ENCODE data around the gene RAD51B. TPM values are rescaled to one million over a fixed set of nuclear protein-coding genes. Genes with fewer than 3 reads are reported as not detected.
"Not testable (repeated sequence)": the region's sequence is repeated elsewhere in the genome, so short reads cannot be mapped to it uniquely, and the experiment has no call there.

RAD51B gene
- total and polyA plus RNA-seq, 2 donors (not counting 1 experiment from before 2014, with no cell fraction given), result 4.6 to 16.3 TPM

DNA sequence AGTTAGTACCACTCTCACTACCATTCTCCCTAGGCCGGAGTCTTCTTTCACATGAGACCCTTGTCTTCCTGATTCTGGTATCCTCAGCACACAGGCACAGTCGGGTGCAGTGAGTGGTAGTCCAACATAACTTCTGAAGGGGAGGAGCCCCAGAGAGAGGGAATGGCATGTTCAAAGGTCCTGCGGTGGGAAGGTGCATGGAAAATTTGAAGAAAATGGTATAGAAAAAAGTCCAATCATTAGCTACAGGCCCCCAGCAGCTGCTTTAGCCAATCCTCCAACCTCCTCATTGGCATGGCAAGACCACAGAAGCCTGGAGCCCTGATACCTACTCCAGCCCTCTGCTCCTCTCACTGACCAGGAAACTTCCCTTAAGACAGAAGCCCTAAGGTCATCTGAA is 876.7 kb downstream of the RAD51B start:
- no peak for DNase-seq (ENCODE audit: low read depth in 2 of 2)
- TF ChIP-seq CTCF (conservative IDR thresholded peaks at IDR 0.05 in 1 of 2, IDR thresholded peaks at IDR 0.05 in 1 of 2; ENCODE audit: low read depth in 1 of 2, low read length in 2 of 2) (no peak), EZH2 (IDR thresholded peaks at IDR 0.05; ENCODE audit: low read length, missing control alignments) (no peak)
- H3K27me3 ChIP-seq (ENCODE audit: control insufficient read depth, insufficient read depth, low read length), result no peaks in the 10 kb centered on the region
- H2AFZ ChIP-seq (ENCODE audit: low read length), result no peak overlapping the region
- H3K27ac ChIP-seq (ENCODE audit: insufficient read depth, low read length), result peak overlapping the region; percentile 72
- H3K9ac ChIP-seq (ENCODE audit: insufficient read depth, low read length), result no peak overlapping the region
- no peaks in the 10 kb centered on the region for H4K20me1 ChIP-seq (ENCODE audit: control insufficient read depth, extremely low read depth, insufficient read depth, low read length)
- H3K4me3 ChIP-seq (replicated peaks in 1 of 4; ENCODE audit: control extremely low read depth in 1 of 4, insufficient read depth in 1 of 4, low read depth in 3 of 4, low read length in 4 of 4), result no peak overlapping the region
- H3K4me2 ChIP-seq (ENCODE audit: extremely low read depth, insufficient read depth, low read length), result no peak overlapping the region
- no peaks in the 10 kb centered on the region for H3K36me3 ChIP-seq (ENCODE audit: control insufficient read depth, insufficient read depth, low read length)
- peaks cover 28% of the 10 kb centered on the region for H3K4me1 ChIP-seq (ENCODE audit: control insufficient read depth, extremely low read depth, insufficient read depth, low read length)
- H3K79me2 ChIP-seq (ENCODE audit: control insufficient read depth, insufficient read depth, low read length), result no peaks in the 10 kb centered on the region
- no peaks in the 10 kb centered on the region for H3K9me3 ChIP-seq (ENCODE audit: control insufficient read depth, insufficient read depth, low read depth, low read length)

- no peak overlapping the region for H3K4me3 ChIP-seq (replicated peaks in 1 of 4; ENCODE audit: control extremely low read depth in 1 of 4, insufficient read depth in 1 of 4, low read depth in 3 of 4, low read length in 4 of 4)
- no peak overlapping the region for H3K4me2 ChIP-seq (ENCODE audit: extremely low read depth, insufficient read depth, low read length)
- H3K4me1 ChIP-seq (ENCODE audit: control insufficient read depth, extremely low read depth, insufficient read depth, low read length), result peaks cover 28% of the 10 kb centered on the region
- DNase-seq (ENCODE audit: low read depth in 2 of 2), result no peak
- no peak overlapping the region for H3K27ac ChIP-seq (ENCODE audit: insufficient read depth, low read length)
- no peak overlapping the region for H2AFZ ChIP-seq (ENCODE audit: low read length)
- no peaks in the 10 kb centered on the region for H3K27me3 ChIP-seq (ENCODE audit: control insufficient read depth, insufficient read depth, low read length)
- no peaks in the 10 kb centered on the region for H3K79me2 ChIP-seq (ENCODE audit: control insufficient read depth, insufficient read depth, low read length)
- H3K36me3 ChIP-seq (ENCODE audit: control insufficient read depth, insufficient read depth, low read length), result no peaks in the 10 kb centered on the region
- H3K9me3 ChIP-seq (ENCODE audit: control insufficient read depth, insufficient read depth, low read depth, low read length), result no peaks in the 10 kb centered on the region
- TF ChIP-seq EZH2 (IDR thresholded peaks at IDR 0.05; ENCODE audit: low read length, missing control alignments), result no peak
- no peak for TF ChIP-seq CTCF (conservative IDR thresholded peaks at IDR 0.05 in 1 of 2, IDR thresholded peaks at IDR 0.05 in 1 of 2; ENCODE audit: low read depth in 1 of 2, low read length in 2 of 2)
- no peak overlapping the region for H3K9ac ChIP-seq (ENCODE audit: insufficient read depth, low read length)
- H4K20me1 ChIP-seq (ENCODE audit: control insufficient read depth, extremely low read depth, insufficient read depth, low read length), result no peaks in the 10 kb centered on the region
Measured at GRCh38 chr14:68696721-68697495, 877.3 kb downstream of the RAD51B start.

DNA sequence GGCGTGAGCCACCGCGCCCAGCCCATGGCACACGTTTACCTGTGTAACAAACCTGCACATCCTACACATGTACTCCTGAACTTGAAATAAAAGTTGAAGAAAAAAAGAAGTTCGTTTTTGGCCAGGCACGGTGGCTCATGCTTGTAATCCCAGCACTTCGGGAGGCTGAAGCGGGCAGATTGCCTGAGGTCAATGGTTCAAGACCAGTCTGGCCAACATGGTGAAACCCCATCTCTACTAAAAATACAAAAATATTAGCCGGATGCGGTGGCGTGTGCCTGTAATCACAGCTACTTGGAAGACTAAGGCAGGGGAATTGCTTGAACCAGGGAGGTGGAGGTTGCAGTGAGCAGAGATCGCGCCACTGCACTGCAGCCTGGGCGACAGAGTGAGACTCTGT is 879.2 kb downstream of the RAD51B start:
- H4K20me1 ChIP-seq (ENCODE audit: control insufficient read depth, extremely low read depth, insufficient read depth, low read length); H3K27ac ChIP-seq (ENCODE audit: insufficient read depth, low read length); H3K27me3 ChIP-seq (ENCODE audit: control insufficient read depth, insufficient read depth, low read length); H3K9me3 ChIP-seq (ENCODE audit: control insufficient read depth, insufficient read depth, low read depth, low read length); H2AFZ ChIP-seq (ENCODE audit: low read length); H3K36me3 ChIP-seq (ENCODE audit: control insufficient read depth, insufficient read depth, low read length); DNase-seq (ENCODE audit: low read depth in 2 of 2); H3K4me2 ChIP-seq (ENCODE audit: extremely low read depth, insufficient read depth, low read length); H3K4me3 ChIP-seq (replicated peaks in 1 of 4; ENCODE audit: control extremely low read depth in 1 of 4, insufficient read depth in 1 of 4, low read depth in 3 of 4, low read length in 4 of 4); H3K79me2 ChIP-seq (ENCODE audit: control insufficient read depth, insufficient read depth, low read length); H3K9ac ChIP-seq (ENCODE audit: insufficient read depth, low read length): not testable (repeated sequence)
- peaks cover 23% of the 10 kb centered on the region for H3K4me1 ChIP-seq (ENCODE audit: control insufficient read depth, extremely low read depth, insufficient read depth, low read length)
